Activated T-helper 1 cell treated with Interleukin-2 at 50 U/mL for 16 hours (primary cell): ENCODE measurements around the gene RANBP17.
"Not testable (repeated sequence)": the region's sequence is repeated elsewhere in the genome, so short reads cannot be mapped to it uniquely, and the experiment has no call there.

ENCODE experiments used
- DNase-seq: peaks from one replicate; pipeline ENCODE4 v3.0.0-alpha.2; 2020; ENCODE audit warnings: low read depth

RANBP17 gene

GRCh38 chr5:170867825-170868224, 6.0 kb downstream of the RANBP17 start:
- DNase-seq: no peak

DNA sequence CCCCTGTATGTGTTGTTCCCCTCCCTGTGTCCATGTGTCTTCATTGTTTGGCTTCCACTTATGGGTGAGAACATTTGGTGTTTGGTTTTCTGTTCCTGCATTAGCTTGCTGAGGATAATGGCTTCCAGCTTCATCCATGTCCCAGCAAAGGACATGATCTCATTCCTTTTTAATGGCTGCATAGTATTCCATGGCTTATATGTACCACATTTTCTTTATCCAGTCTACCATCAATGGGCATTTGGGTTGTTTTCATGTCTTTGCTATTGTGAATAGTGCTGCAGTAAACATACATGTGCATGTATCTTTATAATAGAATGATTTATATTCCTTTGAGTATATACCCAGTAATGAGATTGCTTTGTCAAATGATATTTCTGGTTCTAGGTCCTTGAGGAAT, 8.6 kb downstream of the RANBP17 start:
- DNase-seq: not testable (repeated sequence)

GRCh38 chr5:170874017-170874416, 12.2 kb downstream of the RANBP17 start:
- DNase-seq: no peak

- DNase-seq: no peak
Observed at GRCh38 chr5:170875811-170876210, 14.0 kb downstream of the RANBP17 start.

DNA sequence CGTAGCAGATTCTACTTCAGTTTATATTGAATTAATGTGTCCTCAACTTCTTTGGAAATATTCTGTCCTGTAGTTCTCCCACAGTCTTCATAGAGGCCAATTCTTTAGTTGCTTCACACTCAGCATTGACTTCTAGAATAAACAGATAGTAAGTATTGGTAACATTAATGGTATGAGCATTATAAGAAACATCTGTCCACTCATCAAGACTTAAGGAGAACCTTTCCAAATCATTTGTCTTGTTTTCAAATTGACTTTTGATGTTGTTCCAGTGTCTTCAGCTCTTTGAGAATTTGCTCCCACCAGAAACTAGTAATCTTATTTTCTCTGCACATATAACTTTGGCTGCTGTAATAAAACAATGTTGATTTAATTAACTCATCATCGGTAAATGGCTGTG, 18.3 kb downstream of the RANBP17 start:
- no peak for DNase-seq

GRCh38 chr5:170882345-170882744, 20.5 kb downstream of the RANBP17 start:
- DNase-seq: no peak

DNA sequence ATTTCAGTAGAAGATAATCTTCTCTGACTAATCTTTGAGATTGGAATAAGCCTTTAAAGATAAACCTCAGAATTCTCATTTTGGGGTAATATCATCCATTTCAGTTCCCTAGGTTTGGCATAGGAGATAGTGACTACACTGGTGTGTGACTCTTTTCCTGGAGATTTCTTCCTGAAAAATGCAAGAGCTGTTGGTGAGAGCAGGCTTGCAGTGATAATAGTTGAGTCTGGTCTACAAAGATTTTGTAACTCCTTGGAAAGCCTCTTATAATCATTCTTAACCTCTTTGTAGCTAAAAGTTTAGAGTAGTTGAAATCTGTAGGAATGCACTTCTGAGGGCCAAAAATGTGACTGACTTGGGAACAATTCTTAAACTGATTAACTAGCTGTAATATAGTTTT, 23.4 kb downstream of the RANBP17 start:
- DNase-seq: no peak

DNA sequence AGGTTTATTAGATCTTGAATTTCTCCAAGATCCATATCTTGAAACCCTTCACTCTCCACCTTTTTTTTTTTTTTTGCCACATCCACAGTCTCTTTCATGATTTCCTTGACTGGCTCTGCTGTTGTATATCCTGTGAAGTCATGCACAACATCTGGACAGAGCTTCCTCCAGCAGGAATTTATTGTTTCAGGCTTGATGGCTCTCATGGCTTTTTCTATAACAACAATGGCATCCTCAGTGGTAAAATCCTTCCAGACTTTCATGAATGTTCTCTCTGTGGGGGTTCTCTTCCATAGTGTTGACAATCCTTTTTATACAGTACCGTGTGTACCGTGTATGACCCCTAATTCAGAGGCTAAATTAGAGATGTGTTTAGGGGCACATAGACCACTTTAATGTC, 24.0 kb downstream of the RANBP17 start:
- DNase-seq: no peak

- no peak for DNase-seq
Observed at GRCh38 chr5:170886210-170886894, 24.5 kb downstream of the RANBP17 start.

DNA sequence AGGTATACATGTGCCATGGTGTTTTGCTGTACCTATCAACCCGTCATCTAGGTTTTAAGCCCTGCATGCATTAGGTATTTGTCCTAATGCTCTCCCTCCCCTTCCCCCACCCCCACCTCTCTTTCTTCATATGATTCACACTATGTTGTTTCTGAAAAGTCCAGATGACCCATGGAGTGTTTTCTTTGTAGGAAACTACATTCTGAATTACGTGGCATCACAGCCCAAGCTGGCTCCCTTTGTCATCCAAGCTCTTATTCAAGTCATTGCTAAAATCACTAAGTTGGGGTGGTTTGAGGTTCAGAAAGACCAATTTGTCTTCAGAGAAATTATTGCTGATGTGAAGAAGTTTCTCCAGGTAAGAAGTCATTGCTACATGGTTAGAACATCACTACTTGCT, 30.4 kb downstream of the RANBP17 start:
- no peak for DNase-seq

GRCh38 chr5:170894665-170895064, 32.8 kb downstream of the RANBP17 start:
- DNase-seq: no peak

DNA sequence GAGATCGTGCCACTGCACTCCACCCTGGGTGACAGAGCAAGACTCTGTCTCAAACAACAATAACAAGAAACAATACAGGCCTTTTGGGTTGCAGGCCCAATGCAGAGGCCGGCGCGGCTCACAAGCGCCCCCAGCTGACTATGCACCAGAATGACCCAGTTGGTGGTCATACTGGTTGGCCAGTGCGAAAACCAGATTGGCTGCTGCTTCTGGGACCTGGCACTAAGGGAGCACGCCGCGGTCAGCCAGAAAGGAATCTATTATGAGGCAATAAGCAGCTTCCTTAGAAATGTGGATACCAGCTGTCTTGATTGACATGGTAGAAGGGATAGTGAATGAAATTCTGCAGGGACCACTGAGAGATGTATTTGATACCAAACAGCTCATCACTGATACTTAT, 35.0 kb downstream of the RANBP17 start:
- DNase-seq: no peak

GRCh38 chr5:170903075-170903474, 41.3 kb downstream of the RANBP17 start:
- DNase-seq: no peak

- DNase-seq: no peak
Observed at GRCh38 chr5:170907758-170908157, 45.9 kb downstream of the RANBP17 start.

GRCh38 chr5:170913573-170913972, 51.8 kb downstream of the RANBP17 start:
- no peak for DNase-seq

GRCh38 chr5:170917113-170917512, 55.3 kb downstream of the RANBP17 start:
- no peak for DNase-seq

- DNase-seq: no peak
Observed at GRCh38 chr5:170920196-170920595, 58.4 kb downstream of the RANBP17 start.

DNA sequence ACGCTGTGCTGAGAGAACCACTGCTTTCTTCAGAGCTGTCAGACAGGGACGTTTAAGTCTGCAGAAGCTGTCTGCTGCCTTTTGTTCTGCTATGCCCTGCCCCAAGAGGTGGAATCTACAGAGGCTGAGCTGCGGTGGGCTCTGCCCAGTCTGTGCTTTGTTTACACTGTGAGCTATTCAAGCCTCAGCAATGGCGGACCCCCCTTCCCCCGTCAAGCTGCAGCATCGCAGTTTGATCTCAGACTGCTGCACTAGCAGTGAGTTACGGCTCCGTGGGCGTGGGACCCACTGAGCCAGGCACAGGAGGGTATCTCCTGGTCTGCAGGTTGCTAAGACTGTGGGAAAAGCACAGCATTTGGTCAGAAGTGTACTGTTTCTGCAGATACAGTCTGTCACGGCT, 60.5 kb downstream of the RANBP17 start:
- DNase-seq: not testable (repeated sequence)

DNA sequence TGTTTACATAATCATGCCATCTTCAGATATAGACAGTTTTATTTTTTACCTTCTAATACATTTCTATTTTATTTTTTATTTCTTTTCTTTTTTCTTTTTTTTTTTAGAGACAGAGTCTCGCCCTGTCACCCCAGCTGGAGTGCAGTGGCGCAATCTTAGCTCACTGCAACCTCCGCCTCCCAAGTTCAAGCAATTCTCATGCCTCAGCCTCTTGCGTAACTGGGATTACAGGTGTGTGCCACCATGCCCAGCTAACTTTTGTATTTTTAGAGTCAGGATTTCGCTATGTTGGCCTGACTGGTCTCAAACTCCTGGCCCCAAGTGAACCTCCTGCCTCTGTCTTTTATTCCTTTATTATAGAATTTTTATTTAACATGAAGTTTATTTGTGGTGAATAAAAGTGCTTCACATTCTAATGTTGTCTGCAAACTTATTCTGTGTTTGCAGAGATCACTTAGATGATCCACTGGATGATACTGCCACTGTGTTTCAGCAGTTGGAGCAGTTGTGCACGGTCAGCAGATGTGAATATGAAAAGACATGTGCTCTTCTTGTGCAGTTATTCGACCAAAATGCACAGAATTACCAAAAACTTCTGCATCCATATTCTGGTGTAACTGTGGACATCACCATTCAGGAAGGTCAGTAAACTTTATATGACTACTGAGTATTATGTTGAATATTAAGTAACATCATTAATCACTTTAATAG, 62.2 kb downstream of the RANBP17 start:
- no peak for DNase-seq

DNA sequence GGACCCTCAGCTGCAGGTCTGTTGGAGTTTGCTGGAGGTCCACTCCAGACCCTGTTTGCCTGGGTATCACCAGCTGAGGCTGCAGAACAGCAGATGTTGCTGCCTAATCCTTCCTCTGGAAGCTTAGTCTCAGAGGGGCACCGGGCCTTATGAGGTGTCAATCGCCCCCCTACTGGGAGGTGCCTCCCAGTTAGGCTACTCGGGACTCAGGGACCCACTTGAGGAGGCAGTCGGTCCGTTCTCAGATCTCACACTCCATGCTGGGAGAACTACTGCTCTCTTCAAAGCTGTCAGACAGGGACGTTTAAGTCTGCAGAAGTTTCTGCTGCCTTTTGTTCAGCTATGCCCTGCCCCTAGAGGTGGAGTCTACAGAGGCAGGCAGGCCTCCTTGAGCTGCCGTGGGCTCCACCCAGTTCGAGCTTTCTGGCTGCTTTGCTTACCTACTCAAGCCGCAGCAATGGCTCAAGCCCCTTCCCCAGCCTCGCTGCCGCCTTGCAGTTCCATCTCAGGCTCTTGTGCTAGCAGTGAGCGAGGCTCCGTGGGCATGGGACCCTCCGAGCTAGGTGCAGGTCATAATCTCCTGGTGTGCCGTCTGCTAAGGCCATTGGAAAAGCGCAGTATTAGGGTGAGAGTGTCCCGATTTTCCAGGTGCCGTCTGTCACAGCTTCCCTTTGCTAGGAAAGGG, 73.9 kb downstream of the RANBP17 start:
- not testable (repeated sequence) for DNase-seq

DNA sequence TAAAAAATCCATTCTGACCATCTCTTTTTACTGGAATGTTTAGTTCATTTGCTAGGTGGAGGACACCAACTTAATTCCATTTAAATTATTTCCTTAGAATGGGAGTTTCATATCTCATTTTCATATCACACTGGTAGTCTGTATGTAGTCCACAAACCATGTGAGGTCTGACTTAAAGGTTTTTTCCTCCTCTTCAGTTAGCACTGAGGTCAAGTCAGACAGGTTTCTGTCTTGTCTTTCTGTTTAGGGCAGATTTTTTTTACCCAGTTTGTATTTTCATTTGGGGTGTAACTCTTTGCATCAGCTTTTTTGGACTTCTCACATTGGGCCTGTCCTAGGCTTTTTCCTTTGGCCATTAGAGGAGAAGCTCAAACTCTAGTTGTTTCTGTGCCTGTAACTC, 75.3 kb downstream of the RANBP17 start:
- no peak for DNase-seq

GRCh38 chr5:170937914-170938313, 76.1 kb downstream of the RANBP17 start:
- DNase-seq: no peak

- DNase-seq: no peak
Observed at GRCh38 chr5:170939178-170939577, 77.4 kb downstream of the RANBP17 start.
